Measurements from ENCODE around the gene MRPL23. TPM values are rescaled to one million over a fixed set of nuclear protein-coding genes. Genes with fewer than 3 reads are reported as not detected.

The MRPL23 gene
- total RNA-seq, 3 donors from 2014 or later (not counting 1 experiment from before 2014, with no cell fraction given) = 31.2 to 35.4 (median 32.8) TPM

- Mint-ChIP-seq H3K9me3 (no peaks in the 10 kb centered on the region), H3K27me3 (ENCODE audit: low read depth in 2 of 2) (no peaks in the 10 kb centered on the region)
- no CpG with 5 or more reads among the region's 26 CpGs for WGBS (ENCODE audit: insufficient coverage)
These were observed 31.8 kb downstream of the MRPL23 start for GRCh38 chr11:1978720-1979473.

DNA sequence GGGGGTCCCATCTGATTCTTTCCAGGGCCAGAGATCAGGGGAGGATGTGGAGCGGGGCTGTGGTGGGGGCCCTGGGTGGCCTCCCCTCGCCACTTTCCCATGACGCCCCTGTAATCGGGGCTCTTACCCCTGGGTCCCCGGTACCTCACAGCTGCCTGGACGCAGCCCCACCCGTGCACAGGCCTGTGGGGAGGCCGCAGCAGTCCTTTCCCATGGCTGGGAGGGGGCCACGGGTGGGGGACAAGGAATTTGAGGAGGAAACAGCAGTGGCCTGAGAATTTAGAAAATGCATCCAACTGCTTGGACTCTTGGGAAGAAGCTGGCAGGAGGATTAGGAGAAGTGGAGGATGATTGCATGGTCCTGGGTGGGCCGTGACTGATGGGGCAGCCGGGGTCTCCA, 32.5 kb downstream of the MRPL23 start:
- Mint-ChIP-seq H3K27ac (no peak overlapping the region), H3K9me3 (no peaks in the 10 kb centered on the region), H3K27me3 (ENCODE audit: low read depth in 2 of 2) (no peaks in the 10 kb centered on the region), H3K4me1 (no peaks in the 10 kb centered on the region), H3K4me3 (no peak overlapping the region), H3K36me3 (no peaks in the 10 kb centered on the region)
- WGBS (ENCODE audit: insufficient coverage) = no CpG with 5 or more reads among the region's 11 CpGs
- TF ChIP-seq, protein P1, sequence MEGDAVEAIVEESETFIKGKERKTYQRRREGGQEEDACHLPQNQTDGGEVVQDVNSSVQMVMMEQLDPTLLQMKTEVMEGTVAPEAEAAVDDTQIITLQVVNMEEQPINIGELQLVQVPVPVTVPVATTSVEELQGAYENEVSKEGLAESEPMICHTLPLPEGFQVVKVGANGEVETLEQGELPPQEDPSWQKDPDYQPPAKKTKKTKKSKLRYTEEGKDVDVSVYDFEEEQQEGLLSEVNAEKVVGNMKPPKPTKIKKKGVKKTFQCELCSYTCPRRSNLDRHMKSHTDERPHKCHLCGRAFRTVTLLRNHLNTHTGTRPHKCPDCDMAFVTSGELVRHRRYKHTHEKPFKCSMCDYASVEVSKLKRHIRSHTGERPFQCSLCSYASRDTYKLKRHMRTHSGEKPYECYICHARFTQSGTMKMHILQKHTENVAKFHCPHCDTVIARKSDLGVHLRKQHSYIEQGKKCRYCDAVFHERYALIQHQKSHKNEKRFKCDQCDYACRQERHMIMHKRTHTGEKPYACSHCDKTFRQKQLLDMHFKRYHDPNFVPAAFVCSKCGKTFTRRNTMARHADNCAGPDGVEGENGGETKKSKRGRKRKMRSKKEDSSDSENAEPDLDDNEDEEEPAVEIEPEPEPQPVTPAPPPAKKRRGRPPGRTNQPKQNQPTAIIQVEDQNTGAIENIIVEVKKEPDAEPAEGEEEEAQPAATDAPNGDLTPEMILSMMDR (IDR thresholded peaks at IDR 0.05) = no peak
- Histone ChIP-seq H3K4me1 (ENCODE audit: control insufficient read depth, insufficient read depth, low read length) (no peaks in the 10 kb centered on the region), H3K36me3 (ENCODE audit: control insufficient read depth, insufficient read depth, low read length) (no peaks in the 10 kb centered on the region), H3K27ac (ENCODE audit: low read length) (no peak overlapping the region), H3K4me3 (ENCODE audit: low read length) (no peak overlapping the region), H3K27me3 (ENCODE audit: control insufficient read depth, insufficient read depth, low read length) (no peaks in the 10 kb centered on the region), H3K9me3 (ENCODE audit: control insufficient read depth, insufficient read depth, low read length) (no peaks in the 10 kb centered on the region)
- DNase-seq = no peak
- ATAC-seq = no peak
- intact Hi-C loops (cut with micrococcal nuclease) = no loop called here

More at GRCh38 chr11:1978720-1979473, 31.8 kb downstream of the MRPL23 start:
- Mint-ChIP-seq H3K4me1 (no peaks in the 10 kb centered on the region), H3K4me3 (no peak overlapping the region), H3K27ac (no peak overlapping the region), H3K36me3 (no peaks in the 10 kb centered on the region)
- ATAC-seq (no peak), DNase-seq (no peak)
- intact Hi-C loops (cut with micrococcal nuclease) = no loop called here
- no peaks in the 10 kb centered on the region for H3K27me3 ChIP-seq (ENCODE audit: control insufficient read depth, insufficient read depth, low read length)
- H3K27ac ChIP-seq (ENCODE audit: low read length) = no peak overlapping the region
- no peak overlapping the region for H3K4me3 ChIP-seq (ENCODE audit: low read length)
- TF ChIP-seq, protein P1 (IDR thresholded peaks at IDR 0.05) = no peak
- no peaks in the 10 kb centered on the region for H3K9me3 ChIP-seq (ENCODE audit: control insufficient read depth, insufficient read depth, low read length)
- no peaks in the 10 kb centered on the region for H3K36me3 ChIP-seq (ENCODE audit: control insufficient read depth, insufficient read depth, low read length)
- no peaks in the 10 kb centered on the region for H3K4me1 ChIP-seq (ENCODE audit: control insufficient read depth, insufficient read depth, low read length)

DNA sequence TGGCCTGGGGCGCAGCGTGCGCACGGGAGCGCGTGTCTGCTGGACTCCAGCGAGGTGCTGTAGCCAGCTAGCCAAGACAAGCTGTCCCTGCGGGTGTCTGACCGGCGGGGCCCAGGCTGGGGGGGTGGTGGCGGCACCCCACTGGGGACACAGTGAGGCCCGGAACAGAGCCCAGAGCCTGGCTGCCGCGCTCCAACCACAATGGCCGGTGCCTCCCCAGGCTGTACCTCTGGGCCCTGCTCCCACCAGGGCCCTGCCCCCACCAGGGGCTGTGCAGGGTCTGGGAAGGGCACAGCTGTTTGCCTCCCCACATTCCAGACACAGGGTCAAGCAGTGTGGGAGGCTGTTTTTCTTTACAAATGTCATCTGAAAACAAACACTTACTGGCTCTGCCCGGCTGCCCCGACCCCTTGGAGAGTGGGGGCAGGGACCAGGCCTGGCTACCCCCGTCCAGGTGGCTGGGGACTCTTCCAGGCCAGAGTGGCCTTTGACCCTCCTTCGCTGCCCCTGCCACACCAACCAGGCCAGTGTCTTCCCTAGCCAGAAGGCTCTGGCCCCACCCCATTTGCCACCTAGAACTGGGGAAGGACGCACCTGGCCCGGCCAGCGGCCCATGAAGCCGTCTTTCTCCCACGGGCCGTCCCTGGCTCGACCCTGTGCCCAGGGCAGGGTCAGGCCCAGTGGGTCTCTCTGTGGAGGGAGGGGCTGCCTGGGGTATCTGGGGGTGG, 35.9 kb downstream of the MRPL23 start:
- H3K4me3 Mint-ChIP-seq = no peak overlapping the region
- ATAC-seq = no peak
- no CpG with 5 or more reads among the region's 26 CpGs for WGBS (ENCODE audit: insufficient coverage)
- no peak for DNase-seq
- H3K36me3 ChIP-seq (ENCODE audit: control insufficient read depth, insufficient read depth, low read length) = no peaks in the 10 kb centered on the region
- no peaks in the 10 kb centered on the region for H3K9me3 Mint-ChIP-seq
- no peaks in the 10 kb centered on the region for H3K4me1 ChIP-seq (ENCODE audit: control insufficient read depth, insufficient read depth, low read length)
- intact Hi-C loops (cut with micrococcal nuclease) = no loop called here
- TF ChIP-seq, protein P1 (IDR thresholded peaks at IDR 0.05) = no peak
- no peaks in the 10 kb centered on the region for H3K36me3 Mint-ChIP-seq
- H3K27ac ChIP-seq (ENCODE audit: low read length) = no peak overlapping the region
- no peaks in the 10 kb centered on the region for H3K27me3 Mint-ChIP-seq (ENCODE audit: low read depth in 2 of 2)
- H3K4me1 Mint-ChIP-seq = no peaks in the 10 kb centered on the region
- H3K27ac Mint-ChIP-seq = no peak overlapping the region
- no peaks in the 10 kb centered on the region for H3K9me3 ChIP-seq (ENCODE audit: control insufficient read depth, insufficient read depth, low read length)
- H3K27me3 ChIP-seq (ENCODE audit: control insufficient read depth, insufficient read depth, low read length) = no peaks in the 10 kb centered on the region
- H3K4me3 ChIP-seq (ENCODE audit: low read length) = no peak overlapping the region

Data from natural killer cell (primary cell).